GM10248 (cell line): ENCODE data around the gene INSYN2A.

Experiments used
- CTCF ChIA-PET: fragments of 300-600 bp; sonication (Branson Sonifier 250); formaldehyde crosslinking; extraction: SDS; loops from one replicate; lab custom pipeline; 2021; ENCODE audit warnings: antibody characterized with exemption; lab: Yijun Ruan, JAX
- POLR2A ChIA-PET: fragments of 350-650 bp; sonication (Branson Sonifier 250); formaldehyde crosslinking; extraction: SDS; loops from one replicate; lab custom pipeline; 2020; ENCODE audit warnings: antibody characterized with exemption; lab: Yijun Ruan, JAX
- DNase-seq: peaks from one replicate; pipeline ENCODE4 v3.0.0; 2012; ENCODE audit errors: extremely low spot score
- TF ChIP-seq, protein P1 (sequence below): IDR thresholded peaks from 2 replicates; pipeline ENCODE4 v1.5.1; 2012; ENCODE audit warnings: mild to moderate bottlenecking, low read depth; ENCODE audit errors: extremely low read depth, missing control alignments, control extremely low read depth

INSYN2A gene

DNA sequence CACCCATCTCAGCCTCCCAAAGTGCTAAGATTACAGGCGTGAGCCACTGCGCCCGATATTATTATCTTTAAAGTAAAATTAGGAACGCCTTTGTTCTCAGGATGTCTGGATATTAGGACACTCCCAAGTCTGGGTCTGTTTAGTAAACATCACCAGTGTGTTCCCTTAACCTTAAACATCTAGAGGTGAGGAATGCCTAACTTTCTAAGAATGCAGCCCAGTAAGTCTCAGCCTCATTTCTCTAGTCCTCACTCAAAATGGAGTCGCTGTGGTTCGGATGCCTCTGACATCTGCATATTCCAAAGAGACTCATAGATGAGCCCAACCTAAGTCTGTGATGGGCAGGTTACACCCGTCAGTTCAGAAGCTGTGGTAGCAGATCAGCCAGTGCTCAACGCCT is 4.3 kb upstream of the INSYN2A start:
- POLR2A ChIA-PET = no interaction called here
- TF ChIP-seq, protein P1, sequence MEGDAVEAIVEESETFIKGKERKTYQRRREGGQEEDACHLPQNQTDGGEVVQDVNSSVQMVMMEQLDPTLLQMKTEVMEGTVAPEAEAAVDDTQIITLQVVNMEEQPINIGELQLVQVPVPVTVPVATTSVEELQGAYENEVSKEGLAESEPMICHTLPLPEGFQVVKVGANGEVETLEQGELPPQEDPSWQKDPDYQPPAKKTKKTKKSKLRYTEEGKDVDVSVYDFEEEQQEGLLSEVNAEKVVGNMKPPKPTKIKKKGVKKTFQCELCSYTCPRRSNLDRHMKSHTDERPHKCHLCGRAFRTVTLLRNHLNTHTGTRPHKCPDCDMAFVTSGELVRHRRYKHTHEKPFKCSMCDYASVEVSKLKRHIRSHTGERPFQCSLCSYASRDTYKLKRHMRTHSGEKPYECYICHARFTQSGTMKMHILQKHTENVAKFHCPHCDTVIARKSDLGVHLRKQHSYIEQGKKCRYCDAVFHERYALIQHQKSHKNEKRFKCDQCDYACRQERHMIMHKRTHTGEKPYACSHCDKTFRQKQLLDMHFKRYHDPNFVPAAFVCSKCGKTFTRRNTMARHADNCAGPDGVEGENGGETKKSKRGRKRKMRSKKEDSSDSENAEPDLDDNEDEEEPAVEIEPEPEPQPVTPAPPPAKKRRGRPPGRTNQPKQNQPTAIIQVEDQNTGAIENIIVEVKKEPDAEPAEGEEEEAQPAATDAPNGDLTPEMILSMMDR = no peak
- CTCF ChIA-PET = no interaction called here
- no peak for DNase-seq

DNA sequence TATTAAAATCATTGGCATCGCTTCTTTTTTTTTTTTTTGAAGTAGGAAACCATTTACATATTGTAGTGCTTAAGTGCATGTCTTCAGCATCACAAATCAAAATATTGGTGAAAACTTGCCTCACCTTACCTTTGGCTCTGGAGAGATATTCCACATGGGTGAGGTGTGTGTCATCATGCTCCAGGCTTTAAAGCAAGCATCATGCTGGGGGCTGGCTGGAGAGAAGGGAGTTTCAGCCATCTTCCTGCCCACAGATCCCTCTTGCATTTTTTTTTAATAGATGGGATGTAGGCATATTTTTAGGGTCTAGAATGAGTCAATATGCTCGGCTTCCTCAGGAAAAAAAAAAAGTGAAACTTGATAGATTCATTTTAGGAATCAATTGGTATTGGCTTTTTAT is 2.3 kb upstream of the INSYN2A start:
- POLR2A ChIA-PET = no interaction called here
- TF ChIP-seq, protein P1 = no peak
- CTCF ChIA-PET = no interaction called here
- DNase-seq = no peak

DNA sequence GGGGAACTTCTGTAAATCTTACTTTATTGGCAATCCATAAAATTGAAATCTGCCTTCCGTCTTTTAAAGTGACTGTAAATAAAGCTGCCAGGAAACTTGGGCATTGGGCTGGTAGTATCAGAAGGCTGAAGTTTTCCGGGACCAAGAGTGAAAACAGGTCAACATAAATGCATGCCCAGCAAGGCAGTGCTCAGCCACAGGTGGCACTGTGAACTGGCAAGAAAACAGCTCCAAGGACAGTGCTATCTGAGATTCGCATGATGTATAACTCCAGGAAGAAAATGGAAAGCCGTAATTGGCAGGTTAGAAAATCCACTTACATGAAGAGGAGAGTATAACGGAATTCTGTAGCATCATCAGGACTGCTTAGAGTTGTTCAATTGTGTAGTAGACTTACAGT is 1.9 kb upstream of the INSYN2A start:
- DNase-seq = no peak
- CTCF ChIA-PET = no interaction called here
- TF ChIP-seq, protein P1 = no peak
- POLR2A ChIA-PET = no interaction called here

- TF ChIP-seq, protein P1 = no peak
- DNase-seq = no peak
- POLR2A ChIA-PET = no interaction called here
- CTCF ChIA-PET = no interaction called here
These were observed 702 bp upstream of the INSYN2A start for GRCh38 chr10:127197154-127197432.

- no peak for DNase-seq
- TF ChIP-seq, protein P1 = no peak
- ChIA-PET CTCF (no interaction called here), POLR2A (no interaction called here)
These were observed 665 bp downstream of the INSYN2A start for GRCh38 chr10:127195571-127196281.

- no peak for DNase-seq
- TF ChIP-seq, protein P1 = no peak
- CTCF ChIA-PET = no interaction called here
- POLR2A ChIA-PET = no interaction called here
These were observed 1.3 kb downstream of the INSYN2A start for GRCh38 chr10:127195041-127195506.
